Testis (tissue), 2 donors: ENCODE data around the gene CFAP300.

Experiments used
- CTCF ChIP-seq, 3 experiments: fragments of 450-650 bp in 2 of 3; fragments of 200-600 bp in 1 of 3; sonication (generic) in 1 of 3; IDR thresholded peaks; one replicate each; pipeline ENCODE4 v1.5.1; 2016 to 2019; ENCODE audit warnings: antibody characterized with exemption in 3 of 3, mild to moderate bottlenecking in 2 of 3, moderate library complexity in 1 of 3
- POLR2A ChIP-seq: fragments of 450-650 bp; IDR thresholded peaks from one replicate; pipeline ENCODE4 v1.6.1; 2017; ENCODE audit warnings: antibody characterized with exemption, mild to moderate bottlenecking, moderate library complexity

GRCh38 chr11:102111011-102111786, 64.0 kb downstream of the CFAP300 start:
- TF ChIP-seq CTCF (IDR thresholded peaks at IDR 0.05) (no peak), POLR2A (no peak)
